Anterior cingulate cortex (tissue), 58 donors: Measurements from ENCODE around the gene DDX60.
"Not testable (repeated sequence)": the region's sequence is repeated elsewhere in the genome, so short reads cannot be mapped to it uniquely, and the experiment has no call there.

ENCODE experiments used
- DNase-seq, 58 donors: peaks; one replicate each; lab custom pipeline; 2025; lab: John Stamatoyannopoulos, UW

DDX60 gene

DNA sequence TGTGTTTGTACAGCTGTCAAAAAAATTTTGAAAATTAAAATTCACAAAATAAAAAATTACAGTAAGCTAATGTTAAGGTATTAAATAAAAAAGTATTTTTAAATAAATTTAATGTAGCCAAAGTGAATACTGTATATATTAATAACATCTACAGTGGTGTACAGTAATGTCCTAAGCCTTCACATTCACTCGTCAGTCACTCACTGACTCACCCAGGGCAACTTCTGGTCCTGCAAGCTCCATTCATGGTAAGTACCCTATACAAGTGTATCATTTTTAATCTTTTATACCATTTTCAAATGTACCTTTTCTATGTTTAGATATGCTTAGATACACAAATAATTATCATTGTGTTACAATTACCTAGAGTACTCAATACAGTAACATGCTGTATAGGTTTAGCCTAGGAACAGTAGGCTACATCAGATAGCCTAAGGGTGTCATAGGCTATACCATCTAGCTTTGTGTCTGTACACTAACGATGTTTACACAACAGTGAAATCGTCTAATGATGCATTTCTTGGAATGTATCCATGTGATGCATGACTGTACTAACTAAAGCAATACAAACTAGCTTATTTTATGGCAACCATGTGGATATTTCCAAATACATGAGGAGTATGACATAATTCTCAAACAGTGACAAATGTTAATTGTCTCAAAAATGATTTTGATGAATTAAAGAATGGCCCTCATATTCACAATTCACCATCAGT lies 13.7 kb downstream of the DDX60 start:
- DNase-seq, result no peak

DNA sequence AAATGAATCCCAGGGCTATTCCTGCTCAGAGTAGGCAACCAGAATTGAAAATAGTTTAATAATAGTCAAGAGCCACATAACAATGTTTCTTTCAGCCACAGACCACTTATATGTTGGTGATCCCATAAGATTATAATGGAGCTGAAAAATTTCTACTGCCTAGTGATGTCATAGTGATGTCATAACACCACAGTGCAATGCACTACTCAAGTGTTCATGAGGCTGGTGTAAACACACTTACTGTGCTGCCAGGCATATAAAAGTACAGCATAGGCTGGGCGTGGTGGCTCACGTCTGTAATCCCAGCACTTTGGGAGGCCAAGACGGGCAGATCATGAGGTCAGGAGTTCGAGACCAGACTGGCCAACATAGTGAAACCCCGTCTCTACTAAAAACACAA lies 15.1 kb downstream of the DDX60 start:
- DNase-seq, result not testable (repeated sequence)

DNA sequence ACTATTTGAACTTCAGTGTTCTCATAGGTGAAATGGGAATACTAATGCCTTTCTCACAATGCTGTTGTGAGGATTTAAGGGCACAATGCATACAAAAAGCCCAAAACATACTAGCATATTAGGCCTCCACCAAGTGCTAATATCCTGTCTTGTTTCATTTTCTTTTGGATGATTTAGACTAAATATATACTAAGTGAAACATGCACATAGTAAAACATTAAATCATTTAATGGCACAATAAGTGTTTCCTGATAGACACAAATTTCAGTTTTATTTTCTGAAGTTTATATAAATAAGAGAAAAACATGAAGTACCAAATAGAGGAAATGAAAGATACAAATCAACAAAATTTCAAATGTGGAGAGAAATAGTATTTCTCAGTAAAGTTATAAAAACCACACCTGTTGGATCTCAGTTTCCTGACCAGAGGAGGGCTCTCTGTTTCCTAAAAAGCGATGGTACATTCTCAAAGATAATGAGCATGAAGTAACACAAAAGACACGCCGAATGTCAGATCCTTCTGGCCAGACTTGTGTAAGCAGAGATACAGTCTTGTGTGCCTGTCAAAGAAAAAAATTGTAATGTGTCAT lies 25.1 kb downstream of the DDX60 start:
- no peak for DNase-seq

DNA sequence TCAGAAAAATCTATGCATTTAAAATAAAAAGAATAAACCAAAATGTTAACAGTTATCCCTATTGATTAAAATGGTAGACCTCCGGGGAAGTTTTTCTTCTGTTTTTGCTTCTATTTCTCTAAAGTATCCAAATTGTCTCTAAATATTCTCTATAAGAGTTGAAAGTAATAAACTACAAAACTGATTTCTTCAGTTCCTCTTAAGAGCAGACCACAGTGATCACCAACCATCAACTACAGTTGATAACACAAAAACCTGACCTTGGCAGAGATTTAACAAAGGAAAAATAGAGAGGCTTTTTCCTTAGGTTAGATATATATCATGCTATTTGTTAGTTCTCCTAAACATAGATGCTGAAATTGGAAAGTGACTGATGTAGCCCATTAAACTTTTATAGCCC lies 27.3 kb downstream of the DDX60 start:
- no peak for DNase-seq

DNA sequence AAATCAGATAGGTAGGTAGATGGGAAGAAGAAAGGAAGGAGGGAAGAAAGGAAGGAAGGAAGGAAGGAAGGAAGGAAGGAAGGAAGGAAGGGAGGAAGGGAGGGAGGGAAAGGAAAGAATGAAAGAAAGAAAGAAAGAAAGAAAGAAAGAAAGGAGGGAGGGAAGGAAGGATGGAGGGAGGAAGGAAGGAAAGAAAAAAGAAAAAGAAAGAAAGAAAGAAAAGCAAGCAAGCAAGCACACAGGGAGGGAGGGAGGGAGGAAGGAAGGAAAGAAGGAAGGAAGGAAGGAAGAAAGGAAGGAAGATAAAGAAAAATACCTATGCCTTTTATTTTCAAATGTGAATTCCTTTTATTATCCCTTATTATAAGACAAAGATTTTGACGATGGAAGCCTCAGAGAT lies 32.7 kb downstream of the DDX60 start:
- not testable (repeated sequence) for DNase-seq

DNA sequence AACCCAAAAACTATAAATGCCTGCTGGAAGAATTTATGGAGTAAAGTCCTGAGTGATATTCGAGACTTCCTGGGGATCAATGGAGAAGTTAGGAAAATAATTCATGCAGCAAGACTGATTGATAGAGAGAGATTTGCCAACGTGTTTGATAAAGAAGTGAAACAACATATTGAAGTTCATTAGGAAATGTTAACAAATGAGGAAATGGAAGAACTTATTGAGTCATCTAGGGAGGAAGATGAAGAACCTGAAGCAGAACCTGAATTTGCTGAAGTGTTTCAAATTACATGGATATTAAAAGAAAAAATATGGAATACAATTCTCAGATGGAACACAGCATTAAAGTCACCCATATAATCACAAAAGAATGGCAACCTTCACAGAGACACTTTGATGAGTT lies 39.0 kb downstream of the DDX60 start:
- no peak for DNase-seq

DNA sequence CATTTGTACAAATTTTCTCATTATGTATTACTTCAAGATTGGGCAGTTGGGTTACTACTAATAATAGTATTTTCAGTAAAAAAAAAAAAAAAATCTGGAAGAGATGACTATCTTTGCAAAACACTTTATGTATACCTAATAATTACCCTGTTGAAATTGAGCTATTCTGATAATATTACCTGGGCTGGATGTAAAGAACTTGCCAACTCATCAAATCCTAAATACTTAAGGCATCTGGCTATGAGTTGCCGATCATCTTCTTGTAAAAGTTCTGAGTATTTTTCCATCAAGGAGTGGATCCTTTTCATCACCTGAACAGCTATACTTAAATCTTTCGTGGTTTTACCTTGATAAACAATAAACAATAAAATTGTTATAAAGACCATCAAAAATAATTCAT lies 42.7 kb downstream of the DDX60 start:
- DNase-seq, result no peak

GRCh38 chr4:168274871-168275270 lies 43.7 kb downstream of the DDX60 start:
- DNase-seq, result no peak

DNA sequence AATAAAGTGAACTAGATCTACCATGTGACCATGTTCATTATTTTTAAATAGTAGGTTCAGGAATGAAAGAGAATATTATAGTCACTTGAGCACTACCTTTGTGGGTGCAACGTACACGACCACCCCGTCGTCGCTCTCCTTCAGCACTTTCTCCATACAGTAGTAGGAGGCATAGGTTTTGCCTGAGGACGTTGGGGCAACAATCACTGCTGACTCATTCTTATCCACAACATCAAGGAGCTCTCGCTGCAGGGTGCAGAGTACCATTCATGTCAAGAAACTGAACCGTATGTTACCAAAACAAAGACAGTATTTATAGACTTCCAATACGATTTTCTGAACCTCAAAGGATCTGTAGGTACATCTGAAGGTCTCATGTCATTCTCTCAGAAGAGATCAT lies 44.7 kb downstream of the DDX60 start:
- DNase-seq, result no peak

- DNase-seq, result no peak
Observed at GRCh38 chr4:168272488-168272887, 46.1 kb downstream of the DDX60 start.

DNA sequence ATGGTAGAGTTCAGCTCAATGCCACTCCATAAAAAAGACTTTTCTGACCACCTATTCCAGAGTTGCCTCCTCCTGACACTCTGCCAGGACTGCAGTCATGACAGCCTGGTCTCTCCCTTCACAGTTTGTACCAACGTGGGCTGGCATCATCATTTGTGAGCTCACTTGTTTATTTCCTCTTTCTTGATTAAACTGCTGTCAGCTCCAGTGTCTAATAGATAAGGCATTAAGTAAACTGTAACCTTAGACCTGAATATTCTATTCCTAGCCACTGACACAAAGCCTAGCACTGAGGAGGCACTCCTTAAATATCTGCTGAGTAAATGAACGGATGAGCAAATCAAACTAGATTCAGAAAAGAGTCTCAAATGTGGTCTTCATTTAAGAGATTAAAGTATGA lies 48.7 kb downstream of the DDX60 start:
- no peak for DNase-seq

- DNase-seq, result no peak
Observed at GRCh38 chr4:168265327-168265726, 53.2 kb downstream of the DDX60 start.

DNA sequence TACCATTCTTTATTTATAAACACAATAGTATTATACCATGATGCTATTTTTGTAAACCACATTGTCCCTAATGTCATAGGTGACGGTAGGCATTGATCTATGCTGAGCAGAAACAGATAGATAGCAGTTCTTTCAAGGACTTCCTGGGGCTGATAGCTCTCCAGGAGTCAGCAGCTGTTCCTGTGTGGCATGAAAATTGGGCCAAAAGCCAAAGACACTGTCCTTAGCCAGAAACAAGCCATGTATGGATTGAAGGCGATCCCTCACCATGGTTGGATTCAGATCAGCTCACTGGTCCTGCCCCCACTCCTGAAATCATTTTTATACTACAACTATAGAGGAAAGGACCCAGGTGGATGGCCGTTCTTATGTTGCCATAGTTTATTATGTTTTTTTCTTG lies 53.6 kb downstream of the DDX60 start:
- no peak for DNase-seq

DNA sequence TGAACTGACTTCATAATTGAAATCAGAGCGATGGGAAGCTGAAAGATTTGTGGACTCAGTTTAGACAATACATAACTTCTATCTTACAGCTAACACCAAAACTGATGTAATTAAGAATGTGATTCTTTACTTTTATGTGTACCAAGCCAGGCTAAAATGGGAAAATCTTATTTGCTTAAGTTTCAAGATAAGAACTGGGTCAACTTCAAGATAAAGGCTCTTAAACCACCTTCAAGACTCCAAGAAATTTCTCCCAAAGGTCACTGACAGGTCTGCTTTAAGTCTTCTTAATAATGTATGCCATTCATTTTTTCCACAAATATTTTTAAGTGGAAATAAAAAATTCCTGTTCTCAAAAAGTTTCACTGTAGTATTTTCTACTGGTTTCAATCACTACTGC lies 55.5 kb downstream of the DDX60 start:
- no peak for DNase-seq

DNA sequence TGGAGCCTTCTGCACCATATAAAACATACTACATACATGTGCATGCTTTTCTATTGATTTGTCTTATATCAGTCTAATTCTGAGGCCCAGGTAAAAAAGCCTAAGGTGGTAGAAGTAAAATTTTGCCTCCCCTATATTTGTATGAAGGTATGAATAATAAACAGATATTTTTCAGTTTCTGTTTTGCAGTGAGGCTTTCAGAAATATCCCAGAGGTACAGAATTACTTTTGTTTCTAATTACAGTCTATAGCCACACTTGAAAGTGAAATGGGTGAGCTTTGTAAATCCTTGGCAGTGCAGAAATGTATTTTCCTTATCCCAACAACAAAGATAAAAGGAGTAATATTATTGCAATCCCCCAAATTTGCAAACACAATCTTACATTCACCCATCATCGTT lies 59.5 kb downstream of the DDX60 start:
- no peak for DNase-seq

GRCh38 chr4:168257768-168258167 lies 60.8 kb downstream of the DDX60 start:
- no peak for DNase-seq

DNA sequence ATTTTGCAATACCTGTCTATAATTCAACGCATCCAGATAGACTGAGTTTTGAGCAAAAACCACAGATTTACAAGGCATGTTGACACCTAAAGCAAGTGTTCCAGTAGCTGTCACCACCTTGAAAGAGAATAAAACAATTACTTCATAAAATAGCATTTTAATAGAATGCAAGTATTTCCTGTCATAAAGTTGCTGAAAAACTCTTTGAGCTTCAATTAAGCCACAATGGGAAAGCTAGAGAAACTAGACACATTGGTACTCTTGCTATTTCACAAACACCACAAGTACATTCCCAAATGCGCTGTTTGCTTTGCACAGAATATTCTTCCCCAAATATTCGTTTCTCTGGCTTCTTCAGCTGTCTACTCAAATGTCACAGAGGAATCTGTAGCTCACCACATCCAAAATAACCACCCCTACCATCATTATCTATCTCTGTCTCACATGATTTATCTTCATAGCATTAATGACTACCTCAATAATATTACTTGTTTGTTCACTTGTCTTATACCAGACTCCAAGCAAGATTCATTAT lies 70.3 kb downstream of the DDX60 start:
- no peak for DNase-seq

DNA sequence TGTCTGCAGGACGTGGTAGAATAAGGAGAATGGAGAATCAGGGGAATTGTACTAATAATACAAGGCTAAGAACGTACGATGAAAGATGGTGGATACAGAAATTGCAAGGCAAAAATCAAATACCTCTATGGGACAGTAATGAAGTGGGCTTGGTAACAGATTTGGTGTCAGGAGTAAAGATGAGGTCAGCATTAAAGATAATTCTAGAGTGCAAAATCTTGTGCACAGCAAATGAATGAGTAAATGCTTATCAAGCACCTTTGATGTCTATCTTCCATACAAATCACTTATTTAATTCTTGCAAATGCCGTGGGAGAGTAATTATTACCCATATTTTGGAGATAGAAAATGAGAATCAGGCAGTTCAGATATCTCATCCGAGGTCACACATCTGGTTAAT lies 70.9 kb downstream of the DDX60 start:
- no peak for DNase-seq

GRCh38 chr4:168241953-168242352 lies 76.6 kb downstream of the DDX60 start:
- no peak for DNase-seq

GRCh38 chr4:168240821-168241220 lies 77.7 kb downstream of the DDX60 start:
- no peak for DNase-seq

- DNase-seq, result no peak
Observed at GRCh38 chr4:168221301-168221700, 97.3 kb downstream of the DDX60 start.

- DNase-seq, result no peak
Observed at GRCh38 chr4:168220893-168221292, 97.7 kb downstream of the DDX60 start.
